ENCODE results near the gene FSTL4.

DNA sequence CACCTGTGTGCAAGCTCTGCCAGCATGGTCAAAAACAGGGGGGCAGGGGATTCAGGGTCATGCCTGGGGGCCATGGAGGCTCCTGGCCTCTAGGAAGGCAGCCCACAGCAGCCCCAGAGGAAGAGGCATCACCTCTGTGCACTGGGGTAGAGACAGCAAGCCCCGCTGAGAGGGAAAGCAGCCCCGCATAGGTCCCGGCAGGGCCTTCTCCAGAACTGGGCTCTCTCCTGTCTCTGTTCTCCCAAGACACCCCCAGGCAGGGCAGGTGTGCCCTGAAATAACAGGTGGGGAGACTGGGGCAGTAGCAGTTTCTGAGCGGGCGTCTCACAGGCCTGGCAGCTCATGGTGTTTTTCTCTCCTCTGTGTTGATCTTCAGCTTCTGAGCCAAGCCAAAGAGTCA lies 281.4 kb downstream of the FSTL4 start:
- TF ChIP-seq, protein P1, sequence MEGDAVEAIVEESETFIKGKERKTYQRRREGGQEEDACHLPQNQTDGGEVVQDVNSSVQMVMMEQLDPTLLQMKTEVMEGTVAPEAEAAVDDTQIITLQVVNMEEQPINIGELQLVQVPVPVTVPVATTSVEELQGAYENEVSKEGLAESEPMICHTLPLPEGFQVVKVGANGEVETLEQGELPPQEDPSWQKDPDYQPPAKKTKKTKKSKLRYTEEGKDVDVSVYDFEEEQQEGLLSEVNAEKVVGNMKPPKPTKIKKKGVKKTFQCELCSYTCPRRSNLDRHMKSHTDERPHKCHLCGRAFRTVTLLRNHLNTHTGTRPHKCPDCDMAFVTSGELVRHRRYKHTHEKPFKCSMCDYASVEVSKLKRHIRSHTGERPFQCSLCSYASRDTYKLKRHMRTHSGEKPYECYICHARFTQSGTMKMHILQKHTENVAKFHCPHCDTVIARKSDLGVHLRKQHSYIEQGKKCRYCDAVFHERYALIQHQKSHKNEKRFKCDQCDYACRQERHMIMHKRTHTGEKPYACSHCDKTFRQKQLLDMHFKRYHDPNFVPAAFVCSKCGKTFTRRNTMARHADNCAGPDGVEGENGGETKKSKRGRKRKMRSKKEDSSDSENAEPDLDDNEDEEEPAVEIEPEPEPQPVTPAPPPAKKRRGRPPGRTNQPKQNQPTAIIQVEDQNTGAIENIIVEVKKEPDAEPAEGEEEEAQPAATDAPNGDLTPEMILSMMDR (optimal IDR thresholded peaks at IDR 0.05 in 1 of 3, IDR thresholded peaks at IDR 0.05 in 1 of 3, conservative IDR thresholded peaks at IDR 0.05 in 1 of 3; ENCODE audit: extremely low read depth in 1 of 3, insufficient read depth in 2 of 3, low read length in 3 of 3): no peak
- TF ChIP-seq EZH2 (IDR thresholded peaks at IDR 0.05; ENCODE audit: low read length): no peak

All from keratinocyte (primary cell).